ENCODE data around the gene CD69. TPM values are rescaled to one million over a fixed set of nuclear protein-coding genes. Genes with fewer than 3 reads are reported as not detected.
A peak's percentile ranks its signal among the peaks of the same experiment; 100 is the strongest.

Gene CD69
- total and polyA plus RNA-seq, 9 donors, result 0.34 to 1.8 (median 0.92) TPM

DNA sequence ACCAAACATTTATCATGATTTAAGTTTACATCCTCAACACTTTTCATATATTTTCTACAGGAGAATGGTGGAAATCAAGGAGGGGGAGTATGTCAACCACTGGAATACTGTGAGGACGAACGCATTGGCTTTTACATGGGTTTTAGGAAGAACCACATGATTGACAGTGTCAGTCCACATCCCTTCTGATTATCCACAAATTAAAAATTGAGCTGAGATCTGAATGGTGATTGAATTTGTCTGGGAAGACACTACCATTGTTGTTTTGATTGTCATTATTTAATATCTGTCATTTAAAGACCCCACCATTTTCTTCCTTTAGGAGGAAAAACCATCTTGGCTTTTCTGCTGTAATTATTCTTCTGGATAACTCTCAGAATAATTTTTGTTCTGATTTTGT lies 35.2 kb upstream of the CD69 start:
- no peak for DNase-seq
- whole genome bisulfite sequencing (ENCODE audit: insufficient coverage), result no CpG with 5 or more reads among the region's 2 CpGs
- Histone ChIP-seq H3K27ac (ENCODE audit: low read length) (no peak overlapping the region), H3K4me3 (ENCODE audit: low read length) (no peak overlapping the region), H3K36me3 (ENCODE audit: control insufficient read depth, insufficient read depth, low read length) (no peaks in the 10 kb centered on the region), H3K9me3 (replicated peaks; ENCODE audit: control insufficient read depth, low read depth, low read length) (no peaks in the 10 kb centered on the region), H3K4me1 (ENCODE audit: control insufficient read depth, insufficient read depth, low read length) (no peaks in the 10 kb centered on the region), H3K27me3 (ENCODE audit: control insufficient read depth, insufficient read depth, low read length) (no peaks in the 10 kb centered on the region)

DNA sequence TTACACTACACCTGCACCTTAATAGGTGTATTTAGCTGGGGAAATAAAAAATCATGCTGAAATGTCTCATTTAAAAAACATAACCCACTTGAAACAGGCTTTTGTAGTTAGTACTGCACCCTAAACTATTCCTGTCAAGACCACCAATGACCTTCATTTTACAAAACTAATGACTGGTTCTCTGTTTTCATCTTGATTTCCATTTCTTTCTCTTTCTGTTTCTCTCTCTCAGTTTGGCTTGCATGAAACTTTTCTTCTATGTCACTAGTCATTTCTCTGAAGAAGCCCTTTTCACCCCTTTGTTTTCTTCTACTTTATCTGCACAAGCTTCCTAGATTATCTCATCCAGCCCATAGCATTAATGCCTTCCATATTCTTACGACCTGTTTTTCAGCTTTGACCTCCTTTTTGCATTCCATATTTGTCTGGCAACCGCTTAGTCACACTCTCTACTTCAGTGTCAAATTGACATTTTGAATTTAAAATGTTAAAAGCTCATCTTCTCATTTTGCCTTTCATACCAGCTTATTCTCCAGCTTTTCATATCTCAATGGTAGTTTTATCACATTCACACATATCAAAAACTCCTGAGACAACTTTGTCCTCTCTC lies 33.9 kb upstream of the CD69 start:
- no peaks in the 10 kb centered on the region for H3K4me1 ChIP-seq (ENCODE audit: control insufficient read depth, insufficient read depth, low read length)
- 67% methylated on average over 2 of the region's 2 CpGs for WGBS (ENCODE audit: insufficient coverage)
- no peaks in the 10 kb centered on the region for H3K27me3 ChIP-seq (ENCODE audit: control insufficient read depth, insufficient read depth, low read length)
- no peaks in the 10 kb centered on the region for H3K36me3 ChIP-seq (ENCODE audit: control insufficient read depth, insufficient read depth, low read length)
- no peak for DNase-seq
- H3K4me3 ChIP-seq (ENCODE audit: low read length), result no peak overlapping the region
- H3K27ac ChIP-seq (ENCODE audit: low read length), result no peak overlapping the region
- no peaks in the 10 kb centered on the region for H3K9me3 ChIP-seq (replicated peaks; ENCODE audit: control insufficient read depth, low read depth, low read length)

DNA sequence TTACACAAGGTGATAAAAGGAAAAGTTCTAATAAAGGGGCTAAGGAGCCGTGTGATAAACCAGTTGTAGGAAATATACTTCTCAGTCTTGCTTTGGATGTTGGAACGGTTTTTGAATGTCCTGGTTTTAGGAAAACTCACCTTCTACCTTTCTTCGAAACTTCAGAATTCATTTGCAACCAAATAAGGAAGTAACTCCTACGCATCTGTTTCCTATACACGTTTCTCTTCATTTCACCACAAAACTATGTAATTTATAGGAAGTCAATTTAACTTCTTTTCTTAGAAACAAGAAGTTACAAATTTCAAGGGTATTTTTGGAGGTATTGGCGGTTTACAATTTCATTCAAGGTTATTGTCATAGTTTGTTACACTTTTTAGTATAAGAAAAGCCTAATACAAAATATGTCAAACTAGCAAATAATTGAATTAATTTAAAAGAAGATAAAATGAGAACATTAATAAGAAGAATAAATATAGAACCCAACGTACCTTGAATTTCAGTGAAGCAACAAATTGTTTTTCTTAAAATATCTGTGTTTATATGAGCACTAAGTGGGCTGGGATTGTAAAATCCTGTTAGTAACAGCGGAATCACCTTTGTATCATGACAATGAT lies 33.2 kb upstream of the CD69 start:
- H3K27ac ChIP-seq (ENCODE audit: low read length), result no peak overlapping the region
- no CpG with 5 or more reads among the region's 8 CpGs for WGBS (ENCODE audit: insufficient coverage)
- no peaks in the 10 kb centered on the region for H3K27me3 ChIP-seq (ENCODE audit: control insufficient read depth, insufficient read depth, low read length)
- H3K4me3 ChIP-seq (ENCODE audit: low read length), result no peak overlapping the region
- H3K36me3 ChIP-seq (ENCODE audit: control insufficient read depth, insufficient read depth, low read length), result no peaks in the 10 kb centered on the region
- no peaks in the 10 kb centered on the region for H3K4me1 ChIP-seq (ENCODE audit: control insufficient read depth, insufficient read depth, low read length)
- peak; percentile 27 for DNase-seq
- no peaks in the 10 kb centered on the region for H3K9me3 ChIP-seq (replicated peaks; ENCODE audit: control insufficient read depth, low read depth, low read length)

DNA sequence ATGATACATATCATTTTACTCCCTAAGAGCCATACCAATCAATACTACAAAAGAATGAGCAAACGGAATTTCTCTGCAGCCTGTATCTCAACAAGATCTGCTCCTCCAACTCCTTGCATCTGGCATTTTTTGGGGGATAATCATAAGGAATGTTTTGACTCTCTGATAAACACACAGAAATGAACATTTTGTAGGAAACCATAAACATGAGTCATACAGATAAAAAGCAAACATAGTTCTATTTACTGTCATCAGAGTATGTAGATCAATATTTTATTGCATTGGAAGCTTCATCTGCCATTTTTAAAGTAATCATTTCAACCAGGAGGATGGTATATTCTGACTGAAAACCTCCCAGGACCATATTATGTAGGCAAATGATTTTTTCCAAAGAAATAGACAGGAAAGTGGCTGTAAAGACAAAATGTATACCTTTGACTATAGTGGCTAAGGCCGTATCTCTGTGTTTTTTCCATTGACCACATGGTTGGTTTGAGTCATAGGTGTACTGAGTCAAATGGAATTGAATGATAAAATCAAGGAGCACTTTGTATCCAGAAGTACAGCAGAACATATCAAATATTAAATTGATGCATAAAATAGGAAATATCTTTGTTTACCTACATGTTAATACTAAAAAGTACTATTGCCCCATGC lies 32.4 kb upstream of the CD69 start:
- Histone ChIP-seq H3K9me3 (replicated peaks; ENCODE audit: control insufficient read depth, low read depth, low read length) (no peaks in the 10 kb centered on the region), H3K27ac (ENCODE audit: low read length) (no peak overlapping the region), H3K4me3 (ENCODE audit: low read length) (no peak overlapping the region), H3K4me1 (ENCODE audit: control insufficient read depth, insufficient read depth, low read length) (no peaks in the 10 kb centered on the region), H3K36me3 (ENCODE audit: control insufficient read depth, insufficient read depth, low read length) (no peaks in the 10 kb centered on the region), H3K27me3 (ENCODE audit: control insufficient read depth, insufficient read depth, low read length) (no peaks in the 10 kb centered on the region)
- no peak for DNase-seq
- no CpG with 5 or more reads among the region's 2 CpGs for WGBS (ENCODE audit: insufficient coverage)

DNA sequence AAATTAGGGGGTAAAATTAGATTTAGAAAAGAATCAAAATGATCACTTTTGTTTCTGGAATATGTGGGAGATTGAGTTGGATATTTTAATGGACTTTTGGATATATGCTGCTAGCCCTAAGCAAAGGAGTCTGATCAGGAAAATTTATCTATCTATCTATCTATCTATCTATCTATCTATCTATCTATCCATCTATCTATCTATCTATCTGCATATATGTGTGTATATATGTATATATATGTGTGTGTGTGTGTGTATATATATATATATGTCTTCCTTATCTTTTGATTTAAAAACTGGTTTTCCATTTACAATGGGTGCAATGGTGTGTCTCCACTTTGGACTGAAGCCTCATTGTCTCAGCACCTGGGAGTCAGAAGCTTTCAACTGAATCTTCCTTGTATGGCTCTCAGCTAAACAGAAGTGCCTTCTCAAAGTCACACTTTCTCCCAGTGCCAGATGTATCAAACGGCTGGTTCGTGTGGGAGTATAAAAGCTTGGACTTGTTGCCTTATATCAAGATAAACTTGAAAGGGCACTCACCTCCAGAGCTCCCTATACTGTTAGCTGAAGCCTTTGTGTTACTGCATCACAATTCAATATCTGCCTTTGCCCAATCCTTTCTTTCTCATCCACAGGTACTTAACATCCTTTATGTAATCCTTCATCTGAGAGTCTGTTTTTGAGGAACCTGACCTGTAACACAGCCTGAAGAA lies 31.6 kb upstream of the CD69 start:
- DNase-seq, result no peak
- Histone ChIP-seq H3K4me3 (ENCODE audit: low read length) (no peak overlapping the region), H3K36me3 (ENCODE audit: control insufficient read depth, insufficient read depth, low read length) (no peaks in the 10 kb centered on the region), H3K9me3 (replicated peaks; ENCODE audit: control insufficient read depth, low read depth, low read length) (no peaks in the 10 kb centered on the region), H3K27ac (ENCODE audit: low read length) (no peak overlapping the region), H3K4me1 (ENCODE audit: control insufficient read depth, insufficient read depth, low read length) (no peaks in the 10 kb centered on the region), H3K27me3 (ENCODE audit: control insufficient read depth, insufficient read depth, low read length) (no peaks in the 10 kb centered on the region)
- WGBS (ENCODE audit: insufficient coverage), result no CpG with 5 or more reads among the region's 2 CpGs

DNA sequence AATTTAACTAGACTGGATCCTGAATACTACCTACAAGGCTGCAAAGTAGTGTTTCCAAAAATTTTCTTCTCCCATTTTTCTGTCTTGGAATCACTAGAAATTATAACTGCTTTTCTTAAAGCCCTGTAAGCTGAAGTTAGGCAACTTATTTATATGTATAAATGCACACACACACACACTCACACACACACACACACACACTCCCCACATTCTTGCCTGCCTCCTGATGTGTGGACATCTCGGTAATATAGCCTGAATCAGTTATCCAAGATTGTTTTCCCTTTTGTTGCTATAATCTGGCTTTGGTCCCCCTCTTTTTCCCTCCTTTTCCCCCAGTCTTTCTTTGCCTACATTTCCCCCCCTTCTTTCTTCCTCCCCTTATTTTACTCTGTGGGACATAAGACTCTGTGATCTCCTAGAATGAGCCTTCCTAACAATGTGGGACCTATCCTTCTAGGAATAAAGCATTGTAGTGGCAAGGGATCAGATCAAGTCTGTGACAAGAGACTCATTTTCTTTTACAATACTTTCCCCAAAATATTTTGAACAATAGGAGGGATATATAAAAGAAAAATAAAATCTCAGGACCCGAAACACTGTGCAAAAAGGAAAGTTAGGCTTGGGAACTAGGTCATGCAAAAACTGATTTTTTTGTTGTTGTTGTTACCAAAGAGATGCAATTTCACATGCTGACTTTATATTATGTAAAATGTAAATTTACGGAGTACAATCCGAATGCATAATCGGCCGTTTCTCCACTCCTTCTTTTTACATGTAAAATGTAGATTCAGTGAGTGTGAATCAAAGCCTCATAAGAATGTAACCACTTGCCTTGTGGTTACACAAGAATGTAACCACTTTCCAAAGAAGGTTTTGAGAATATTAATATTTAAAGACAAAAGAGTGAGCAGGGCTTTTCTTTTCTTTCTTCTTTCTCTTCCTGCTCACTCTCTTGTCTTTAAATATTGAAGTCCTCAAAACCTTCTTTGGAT lies 26.3 kb upstream of the CD69 start:
- Histone ChIP-seq H3K27ac (ENCODE audit: low read length) (no peak overlapping the region), H3K9me3 (replicated peaks; ENCODE audit: control insufficient read depth, low read depth, low read length) (no peaks in the 10 kb centered on the region), H3K4me1 (ENCODE audit: control insufficient read depth, insufficient read depth, low read length) (no peaks in the 10 kb centered on the region), H3K27me3 (ENCODE audit: control insufficient read depth, insufficient read depth, low read length) (no peaks in the 10 kb centered on the region), H3K4me3 (ENCODE audit: low read length) (no peak overlapping the region), H3K36me3 (ENCODE audit: control insufficient read depth, insufficient read depth, low read length) (no peaks in the 10 kb centered on the region)
- 33% methylated on average over 1 of the region's 6 CpGs for WGBS (ENCODE audit: insufficient coverage)
- DNase-seq, result no peak

DNA sequence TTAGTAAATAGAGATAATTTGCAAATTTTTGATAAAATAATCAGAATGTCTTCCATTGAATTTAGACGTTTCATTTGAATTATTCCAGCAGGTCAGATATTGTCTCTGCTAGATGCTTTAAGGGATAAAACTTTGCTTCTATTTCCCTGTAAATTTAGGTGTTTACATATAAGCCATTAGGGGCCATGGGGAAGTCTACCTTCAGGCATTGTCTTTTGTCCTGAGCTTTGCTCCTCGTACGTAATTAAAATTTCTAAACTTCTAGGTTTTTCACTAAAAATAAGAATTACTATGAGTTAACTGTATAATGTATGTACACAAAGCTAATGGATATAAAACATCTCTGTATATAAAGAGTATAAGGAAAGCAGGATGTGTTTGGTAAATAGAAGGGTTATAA lies 24.1 kb upstream of the CD69 start:
- Histone ChIP-seq H3K4me1 (ENCODE audit: control insufficient read depth, insufficient read depth, low read length) (no peaks in the 10 kb centered on the region), H3K27me3 (ENCODE audit: control insufficient read depth, insufficient read depth, low read length) (no peaks in the 10 kb centered on the region), H3K27ac (ENCODE audit: low read length) (no peak overlapping the region), H3K9me3 (replicated peaks; ENCODE audit: control insufficient read depth, low read depth, low read length) (no peaks in the 10 kb centered on the region), H3K36me3 (ENCODE audit: control insufficient read depth, insufficient read depth, low read length) (no peaks in the 10 kb centered on the region), H3K4me3 (ENCODE audit: low read length) (no peak overlapping the region)
- WGBS (ENCODE audit: insufficient coverage), result no CpG with 5 or more reads among the region's 3 CpGs
- no peak for DNase-seq

DNA sequence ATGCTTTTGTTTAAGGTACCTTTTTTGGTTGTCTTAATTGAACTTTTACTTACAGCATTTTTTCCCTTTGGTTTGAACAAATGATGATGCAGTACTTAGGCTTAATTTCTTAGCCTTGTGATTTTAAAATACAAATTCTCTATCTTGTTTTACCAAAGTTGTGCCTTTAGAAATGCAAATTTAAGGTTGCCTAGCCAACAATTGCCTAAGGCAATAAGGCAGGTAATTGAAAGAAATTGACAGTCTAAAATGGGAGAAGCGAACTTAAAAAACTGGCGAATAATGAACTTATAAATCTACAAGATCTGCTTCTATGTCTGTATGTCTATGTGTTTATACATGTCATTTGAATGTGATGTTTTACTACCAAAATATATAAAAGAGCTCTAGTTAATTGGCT lies 23.6 kb upstream of the CD69 start:
- no peak overlapping the region for H3K27ac ChIP-seq (ENCODE audit: low read length)

DNA sequence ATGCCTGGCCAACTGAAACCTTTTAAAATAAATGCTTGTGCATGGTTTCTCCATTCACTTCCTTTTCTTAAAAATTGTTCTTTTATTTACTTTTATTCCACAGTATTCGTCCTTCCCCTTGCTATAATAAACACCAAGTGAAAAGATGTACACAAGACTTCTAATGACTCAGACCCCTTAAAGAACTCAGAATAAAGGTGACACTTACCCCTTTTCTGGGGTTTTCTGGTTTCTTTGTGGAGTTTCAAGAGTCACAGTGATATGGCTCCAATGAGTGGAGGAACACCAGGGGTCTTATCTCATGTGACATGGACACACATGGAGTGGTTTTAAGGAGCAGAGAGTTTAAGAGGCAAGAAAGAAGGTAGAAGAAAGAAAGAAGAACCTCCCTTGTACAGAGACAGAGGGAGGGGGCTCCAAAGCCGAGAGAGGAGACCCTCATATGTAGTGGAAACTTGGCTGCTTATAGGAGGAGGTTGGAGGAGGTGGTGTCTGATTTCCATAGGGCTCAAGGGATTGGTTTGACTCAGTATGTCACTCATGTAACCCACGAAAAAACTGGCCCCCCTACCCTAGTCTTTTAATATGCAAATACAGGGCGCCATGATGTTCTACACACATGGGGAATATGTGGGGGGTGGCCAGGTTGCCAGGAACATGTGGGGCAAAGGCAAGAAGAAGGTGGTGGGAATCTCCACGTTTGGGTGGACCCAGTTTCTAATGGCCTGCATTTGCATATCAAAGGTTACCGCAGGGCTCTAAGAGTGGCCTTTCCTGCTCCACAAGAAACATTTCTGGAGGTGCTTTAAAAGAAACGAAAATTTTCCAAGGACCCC lies 22.1 kb upstream of the CD69 start:
- Histone ChIP-seq H3K4me3 (ENCODE audit: low read length) (no peak overlapping the region), H3K27ac (ENCODE audit: low read length) (no peak overlapping the region), H3K9me3 (replicated peaks; ENCODE audit: control insufficient read depth, low read depth, low read length) (no peaks in the 10 kb centered on the region), H3K4me1 (ENCODE audit: control insufficient read depth, insufficient read depth, low read length) (no peaks in the 10 kb centered on the region), H3K36me3 (ENCODE audit: control insufficient read depth, insufficient read depth, low read length) (no peaks in the 10 kb centered on the region), H3K27me3 (ENCODE audit: control insufficient read depth, insufficient read depth, low read length) (no peaks in the 10 kb centered on the region)
- DNase-seq, result no peak
- WGBS (ENCODE audit: insufficient coverage), result 63% methylated on average over 2 of the region's 7 CpGs

More for the DNA sequence above, 23.6 kb upstream of the CD69 start:
- Histone ChIP-seq H3K27me3 (ENCODE audit: control insufficient read depth, insufficient read depth, low read length) (no peaks in the 10 kb centered on the region), H3K36me3 (ENCODE audit: control insufficient read depth, insufficient read depth, low read length) (no peaks in the 10 kb centered on the region), H3K9me3 (replicated peaks; ENCODE audit: control insufficient read depth, low read depth, low read length) (no peaks in the 10 kb centered on the region), H3K4me1 (ENCODE audit: control insufficient read depth, insufficient read depth, low read length) (no peaks in the 10 kb centered on the region), H3K4me3 (ENCODE audit: low read length) (no peak overlapping the region)
- no CpG with 5 or more reads among the region's 2 CpGs for WGBS (ENCODE audit: insufficient coverage)
- no peak for DNase-seq
